Endothelial cell of umbilical vein (primary cell): Measurements from ENCODE around the gene GUCY1B1. TPM values are rescaled to one million over a fixed set of nuclear protein-coding genes. Genes with fewer than 3 reads are reported as not detected.

Experiments
- BruUV-seq: library from RNA; stranded (reverse); fragments of 400-500 nt; replicated peaks from 2 replicates; lab custom pipeline; 2021; lab: Mats Ljungman, UMichigan
- CTCF ChIA-PET: fragments of 300-600, 350-600 bp; sonication (Branson Sonifier 250); formaldehyde crosslinking; loops from one replicate; lab custom pipeline; 2021; ENCODE audit warnings: antibody characterized with exemption, inconsistent platforms; lab: Charles Lee
- POLR2A ChIA-PET: fragments of 300-600, 350-600 bp; sonication (Branson Sonifier 250); formaldehyde crosslinking; loops from one replicate; lab custom pipeline; 2021; ENCODE audit warnings: antibody characterized with exemption, inconsistent platforms; lab: Charles Lee
- DNase-seq: peaks from one replicate; pipeline ENCODE4 v3.0.0-alpha.2; 2011; ENCODE audit warnings: low read depth, low spot score
- FAIRE-seq: peaks from 2 replicates; lab custom pipeline; 2011; peaks lifted over from hg19 to GRCh38; lab: Jason Lieb, UNC
- H2AFZ ChIP-seq: 2 replicates; pipeline ENCODE4 v1.6.0; 2012; ENCODE audit warnings: low read depth, low read length, control low read depth, inconsistent platforms
- H3K27ac ChIP-seq: 2 replicates; pipeline ENCODE4 v1.5.1; 2011; ENCODE audit warnings: low read depth, mild to moderate bottlenecking, control low read depth, low read length, moderate library complexity; ENCODE audit not compliant: insufficient read depth
- H3K27me3 ChIP-seq, 2 experiments: 2 replicates each; pipeline versions ENCODE4 v1.6.0 to v1.6.1; 2011; ENCODE audit warnings: low read length in 2 of 2, mixed read lengths in 1 of 2; ENCODE audit not compliant: control insufficient read depth in 2 of 2, insufficient read depth in 2 of 2
- H3K36me3 ChIP-seq, 2 experiments: 2 replicates in 1 of 2; 3 replicates in 1 of 2; pipeline ENCODE4 v1.5.1; 2011; ENCODE audit warnings: low read length in 2 of 2, mild to moderate bottlenecking in 1 of 2, moderate library complexity in 1 of 2; ENCODE audit not compliant: control insufficient read depth in 2 of 2, insufficient read depth in 2 of 2; ENCODE audit errors: extremely low read depth in 1 of 2
- H3K4me1 ChIP-seq: 3 replicates; pipeline ENCODE4 v1.5.1; 2011; ENCODE audit warnings: mild to moderate bottlenecking, low read length; ENCODE audit not compliant: control insufficient read depth, insufficient read depth; ENCODE audit errors: extremely low read depth
- H3K4me2 ChIP-seq: 2 replicates; pipeline ENCODE4 v1.6.1; 2011; ENCODE audit warnings: low read length, control low read depth, mixed read lengths; ENCODE audit not compliant: insufficient read depth
- H3K4me3 ChIP-seq, 3 experiments: fragments of 200-600 bp in 1 of 3; sonication (generic), shearing (Covaris generic) in 1 of 3; replicated peaks in 1 of 3; 2 replicates each; pipeline ENCODE4 v1.5.1; 2011 to 2016; ENCODE audit warnings: control low read depth in 3 of 3, low read length in 3 of 3, mild to moderate bottlenecking in 2 of 3, inconsistent platforms in 1 of 3, low read depth in 1 of 3, moderate library complexity in 1 of 3; ENCODE audit not compliant: insufficient read depth in 1 of 3
- H3K79me2 ChIP-seq: 2 replicates; pipeline ENCODE4 v1.6.0; 2012; ENCODE audit warnings: low read length, inconsistent platforms; ENCODE audit not compliant: control insufficient read depth, insufficient read depth
- H3K9ac ChIP-seq: replicated peaks from 2 replicates; pipeline ENCODE3; 2011; ENCODE audit warnings: low read length, control low read depth; ENCODE audit not compliant: insufficient read depth; ENCODE audit errors: extremely low read depth
- H3K9me1 ChIP-seq: replicated peaks from 3 replicates; pipeline ENCODE4 v1.6.0; 2011; ENCODE audit warnings: mild to moderate bottlenecking, low read length; ENCODE audit not compliant: control insufficient read depth, insufficient read depth; ENCODE audit errors: extremely low read depth
- H3K9me3 ChIP-seq: replicated peaks from 2 replicates; pipeline ENCODE4 v1.5.1; 2012; ENCODE audit warnings: low read length, inconsistent platforms; ENCODE audit not compliant: control insufficient read depth, insufficient read depth
- H4K20me1 ChIP-seq: replicated peaks from 2 replicates; pipeline ENCODE3; 2011; ENCODE audit warnings: mild to moderate bottlenecking, low read length; ENCODE audit not compliant: control insufficient read depth, insufficient read depth; ENCODE audit errors: extremely low read depth
- CTCF ChIP-seq, 2 donors: IDR thresholded peaks; 1 replicate in 1 of 2; 2 replicates in 1 of 2; pipeline ENCODE4 v1.5.1; 2011; ENCODE audit warnings: low read length in 2 of 2, mild to moderate bottlenecking in 2 of 2, moderate library complexity in 2 of 2, control low read depth in 1 of 2, inconsistent platforms in 1 of 2, low read depth in 1 of 2; ENCODE audit not compliant: insufficient read depth in 1 of 2; ENCODE audit errors: extremely low read depth in 1 of 2
- EZH2 ChIP-seq: IDR thresholded peaks from 2 replicates; pipeline ENCODE4 v1.6.1; 2012; ENCODE audit warnings: borderline replicate concordance, low read depth, mild to moderate bottlenecking, moderate library complexity, low read length, inconsistent platforms; ENCODE audit not compliant: severe bottlenecking
- FOS ChIP-seq: IDR thresholded peaks from 2 replicates; pipeline ENCODE4 v1.6.1; 2011; ENCODE audit warnings: mild to moderate bottlenecking, low read length, moderate library complexity, borderline replicate concordance; ENCODE audit not compliant: insufficient read depth
- GATA2 ChIP-seq: IDR thresholded peaks from 2 replicates; pipeline ENCODE4 v1.7.0; 2011; ENCODE audit warnings: low read depth, mild to moderate bottlenecking, moderate library complexity, mixed read lengths, low read length; ENCODE audit not compliant: insufficient read length, insufficient read depth
- JUN ChIP-seq: IDR thresholded peaks from 2 replicates; pipeline ENCODE4 v1.6.1; 2011; ENCODE audit warnings: borderline replicate concordance, low read depth; ENCODE audit not compliant: insufficient read length, insufficient read depth
- MYC ChIP-seq: IDR thresholded peaks from one replicate; pipeline ENCODE4 v1.6.1; 2011; ENCODE audit warnings: mild to moderate bottlenecking, low read depth, low read length
- POLR2A ChIP-seq: IDR thresholded peaks from 2 replicates; pipeline ENCODE4 v1.6.1; 2012; ENCODE audit warnings: low read depth, mild to moderate bottlenecking, control low read depth, low read length
- POLR2AphosphoS5 ChIP-seq: IDR thresholded peaks from 2 replicates; pipeline ENCODE4 v1.6.1; 2012; ENCODE audit warnings: low read depth, mild to moderate bottlenecking, control low read depth, low read length, moderate library complexity; ENCODE audit not compliant: insufficient read depth
- dilution Hi-C: fragments of 300-500 bp; cut with MboI; formaldehyde crosslinking; loops from one replicate; pipeline ENCODE4 v1.15.0; 2019; ENCODE audit warnings: low sequenced_read_pairs; ENCODE audit not compliant: extremely low pct_ligation_motif_present
- intact Hi-C: fragments of 100-400 bp; cut with micrococcal nuclease; formaldehyde crosslinking; loops from one replicate; pipeline ENCODE4 v1.10.0; 2022
- polyA plus RNA-seq, 4 experiments: library from polyadenylated mRNA; depleted of rRNA in 3 of 4; stranded (reverse) in 3 of 4; unstranded in 1 of 4; fragments of >200 nt; gene quantifications; 2 replicates each; pipeline versions ENCODE4 v1.2.1 to v1.2.3, GENCODE V29; 2011 to 2012; ENCODE audit warnings: missing spikeins in 1 of 4
- total RNA-seq: library from RNA; stranded (reverse); gene quantifications from 2 replicates; pipeline ENCODE4 v1.2.3, GENCODE V29; 2021
- TF ChIP-seq, protein P1 (sequence below): IDR thresholded peaks from 2 replicates; pipeline ENCODE4 v1.6.1; 2011; ENCODE audit not compliant: insufficient read depth, insufficient read length

Gene GUCY1B1
- total and polyA plus RNA-seq, 2 donors (not counting 3 experiments of a cell fraction or from before 2014, with no cell fraction given): 1.9 to 4.7 TPM

DNA sequence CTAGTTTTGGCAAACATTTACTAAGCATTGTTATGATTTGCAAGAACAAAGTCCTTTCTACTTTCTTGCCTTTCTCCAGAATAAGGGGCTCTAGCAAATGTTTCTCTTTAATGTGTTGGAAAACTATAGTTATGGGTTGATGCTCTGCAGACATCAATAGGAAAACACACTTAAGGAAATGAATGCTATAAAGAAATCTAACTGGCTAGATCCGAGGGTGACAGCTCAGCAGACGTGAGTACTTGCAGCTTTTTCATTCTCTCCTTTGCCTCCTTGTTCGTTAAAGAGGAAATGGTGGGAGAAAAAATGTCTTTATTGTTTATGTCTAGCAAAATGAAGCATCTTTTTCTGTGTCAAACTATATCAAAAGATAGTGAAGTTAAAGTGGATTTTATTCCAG lies 6.3 kb downstream of the GUCY1B1 start:
- Histone ChIP-seq H3K27me3 (no peaks in the 10 kb centered on the region), H3K79me2 (no peaks in the 10 kb centered on the region), H3K4me2 (no peak overlapping the region), H4K20me1 (no peaks in the 10 kb centered on the region), H3K9me1 (no peaks in the 10 kb centered on the region), H3K27ac (no peak overlapping the region), H3K9me3 (no peaks in the 10 kb centered on the region), H3K4me3 (no peak overlapping the region), H3K4me1 (no peaks in the 10 kb centered on the region), H3K36me3 (no peaks in the 10 kb centered on the region), H3K9ac (no peak overlapping the region), H2AFZ (no peak overlapping the region)
- DNase-seq (no peak), FAIRE-seq (no peak)
- BruUV-seq: no TSS peak
- dilution Hi-C loops (no loop called here), intact Hi-C loops (no loop called here)
- ChIA-PET POLR2A (no interaction called here), CTCF (interaction anchor here (1.2 to 1.6 kb wide), 2 partner anchors 14 to 22 kb away, joined by 3 to 6 read pairs; no protein-coding TSS in a partner anchor)
- TF ChIP-seq GATA2 (no peak), POLR2A (no peak), CTCF (IDR thresholded peaks at IDR 0.05; ENCODE audit: extremely low read depth in 1 of 2, insufficient read depth in 1 of 2, low read depth in 1 of 2, low read length in 2 of 2) (no peak), FOS (no peak), POLR2AphosphoS5 (no peak), MYC (no peak), EZH2 (no peak), JUN (no peak)
- TF ChIP-seq, protein P1, sequence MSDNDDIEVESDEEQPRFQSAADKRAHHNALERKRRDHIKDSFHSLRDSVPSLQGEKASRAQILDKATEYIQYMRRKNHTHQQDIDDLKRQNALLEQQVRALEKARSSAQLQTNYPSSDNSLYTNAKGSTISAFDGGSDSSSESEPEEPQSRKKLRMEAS: no peak
